ENCODE data around the gene ALAD.

ALAD gene

GRCh38 chr9:113397203-113397631 lies 3.9 kb downstream of the ALAD start:
- Histone ChIP-seq H3K27ac (ENCODE audit: low read depth, low read length) (no peak overlapping the region), H3K27me3 (ENCODE audit: control insufficient read depth, insufficient read depth, low read length) (no peaks in the 10 kb centered on the region), H3K4me1 (ENCODE audit: control insufficient read depth, insufficient read depth, low read length) (peaks cover 4% of the 10 kb centered on the region; the same call in 1 of the 2 replicates), H3K9ac (ENCODE audit: low read depth, low read length) (no peak overlapping the region), H3K36me3 (ENCODE audit: control insufficient read depth, insufficient read depth, low read length) (no peaks in the 10 kb centered on the region), H3K9me3 (ENCODE audit: control insufficient read depth, insufficient read depth, low read length) (no peaks in the 10 kb centered on the region), H3K4me3 (ENCODE audit: low read depth, low read length) (no peak overlapping the region)

GRCh38 chr9:113395000-113395861 lies 5.9 kb downstream of the ALAD start:
- H3K27ac ChIP-seq (ENCODE audit: low read depth, low read length), result no peak overlapping the region
- no peaks in the 10 kb centered on the region for H3K4me1 ChIP-seq (ENCODE audit: control insufficient read depth, insufficient read depth, low read length)
- H3K4me3 ChIP-seq (ENCODE audit: low read depth, low read length), result no peak overlapping the region
- peaks cover 18% of the 10 kb centered on the region; the same call in 1 of the 2 replicates for H3K36me3 ChIP-seq (ENCODE audit: control insufficient read depth, insufficient read depth, low read length)
- no peaks in the 10 kb centered on the region for H3K9me3 ChIP-seq (ENCODE audit: control insufficient read depth, insufficient read depth, low read length)
- no peaks in the 10 kb centered on the region for H3K27me3 ChIP-seq (ENCODE audit: control insufficient read depth, insufficient read depth, low read length)
- no peak overlapping the region for H3K9ac ChIP-seq (ENCODE audit: low read depth, low read length)

- Histone ChIP-seq H3K27ac (ENCODE audit: low read depth, low read length) (no peak overlapping the region), H3K9me3 (ENCODE audit: control insufficient read depth, insufficient read depth, low read length) (no peaks in the 10 kb centered on the region), H3K27me3 (ENCODE audit: control insufficient read depth, insufficient read depth, low read length) (no peaks in the 10 kb centered on the region), H3K4me3 (ENCODE audit: low read depth, low read length) (no peak overlapping the region), H3K36me3 (ENCODE audit: control insufficient read depth, insufficient read depth, low read length) (peaks cover 34% of the 10 kb centered on the region), H3K9ac (ENCODE audit: low read depth, low read length) (no peak overlapping the region), H3K4me1 (ENCODE audit: control insufficient read depth, insufficient read depth, low read length) (no peaks in the 10 kb centered on the region)
Observed at GRCh38 chr9:113393281-113393680, 7.8 kb downstream of the ALAD start.

- H3K9me3 ChIP-seq (ENCODE audit: control insufficient read depth, insufficient read depth, low read length), result no peaks in the 10 kb centered on the region
- H3K27me3 ChIP-seq (ENCODE audit: control insufficient read depth, insufficient read depth, low read length), result no peaks in the 10 kb centered on the region
- no peak overlapping the region for H3K27ac ChIP-seq (ENCODE audit: low read depth, low read length)
- H3K36me3 ChIP-seq (ENCODE audit: control insufficient read depth, insufficient read depth, low read length), result peaks cover 37% of the 10 kb centered on the region
- H3K4me1 ChIP-seq (ENCODE audit: control insufficient read depth, insufficient read depth, low read length), result no peaks in the 10 kb centered on the region
- no peak overlapping the region for H3K9ac ChIP-seq (ENCODE audit: low read depth, low read length)
- H3K4me3 ChIP-seq (ENCODE audit: low read depth, low read length), result no peak overlapping the region
Observed at GRCh38 chr9:113391917-113392316, 9.2 kb downstream of the ALAD start.

GRCh38 chr9:113390192-113390960 lies 10.7 kb downstream of the ALAD start:
- no peak overlapping the region for H3K9ac ChIP-seq (ENCODE audit: low read depth, low read length)
- H3K4me1 ChIP-seq (ENCODE audit: control insufficient read depth, insufficient read depth, low read length), result no peaks in the 10 kb centered on the region
- no peak overlapping the region for H3K27ac ChIP-seq (ENCODE audit: low read depth, low read length)
- no peaks in the 10 kb centered on the region for H3K27me3 ChIP-seq (ENCODE audit: control insufficient read depth, insufficient read depth, low read length)
- no peaks in the 10 kb centered on the region for H3K9me3 ChIP-seq (ENCODE audit: control insufficient read depth, insufficient read depth, low read length)
- H3K4me3 ChIP-seq (ENCODE audit: low read depth, low read length), result no peak overlapping the region
- H3K36me3 ChIP-seq (ENCODE audit: control insufficient read depth, insufficient read depth, low read length), result peaks cover 37% of the 10 kb centered on the region

GRCh38 chr9:113389451-113389850 lies 11.6 kb downstream of the ALAD start:
- no peak overlapping the region for H3K9ac ChIP-seq (ENCODE audit: low read depth, low read length)
- H3K27me3 ChIP-seq (ENCODE audit: control insufficient read depth, insufficient read depth, low read length), result no peaks in the 10 kb centered on the region
- H3K4me3 ChIP-seq (ENCODE audit: low read depth, low read length), result no peak overlapping the region
- H3K36me3 ChIP-seq (ENCODE audit: control insufficient read depth, insufficient read depth, low read length), result peaks cover 37% of the 10 kb centered on the region
- H3K9me3 ChIP-seq (ENCODE audit: control insufficient read depth, insufficient read depth, low read length), result no peaks in the 10 kb centered on the region
- no peak overlapping the region for H3K27ac ChIP-seq (ENCODE audit: low read depth, low read length)
- no peaks in the 10 kb centered on the region for H3K4me1 ChIP-seq (ENCODE audit: control insufficient read depth, insufficient read depth, low read length)

GRCh38 chr9:113388833-113389232 lies 12.3 kb downstream of the ALAD start:
- H3K9me3 ChIP-seq (ENCODE audit: control insufficient read depth, insufficient read depth, low read length), result no peaks in the 10 kb centered on the region
- no peaks in the 10 kb centered on the region for H3K4me1 ChIP-seq (ENCODE audit: control insufficient read depth, insufficient read depth, low read length)
- peaks cover 37% of the 10 kb centered on the region for H3K36me3 ChIP-seq (ENCODE audit: control insufficient read depth, insufficient read depth, low read length)
- no peak overlapping the region for H3K4me3 ChIP-seq (ENCODE audit: low read depth, low read length)
- no peaks in the 10 kb centered on the region for H3K27me3 ChIP-seq (ENCODE audit: control insufficient read depth, insufficient read depth, low read length)
- no peak overlapping the region for H3K27ac ChIP-seq (ENCODE audit: low read depth, low read length)
- no peak overlapping the region for H3K9ac ChIP-seq (ENCODE audit: low read depth, low read length)

GRCh38 chr9:113387560-113388230 lies 13.4 kb downstream of the ALAD start:
- Histone ChIP-seq H3K9me3 (ENCODE audit: control insufficient read depth, insufficient read depth, low read length) (no peaks in the 10 kb centered on the region), H3K27me3 (ENCODE audit: control insufficient read depth, insufficient read depth, low read length) (no peaks in the 10 kb centered on the region), H3K27ac (ENCODE audit: low read depth, low read length) (no peak overlapping the region), H3K4me3 (ENCODE audit: low read depth, low read length) (no peak overlapping the region), H3K36me3 (ENCODE audit: control insufficient read depth, insufficient read depth, low read length) (peaks cover 37% of the 10 kb centered on the region), H3K4me1 (ENCODE audit: control insufficient read depth, insufficient read depth, low read length) (no peaks in the 10 kb centered on the region), H3K9ac (ENCODE audit: low read depth, low read length) (no peak overlapping the region)

- Histone ChIP-seq H3K27ac (ENCODE audit: low read depth, low read length) (no peak overlapping the region), H3K9ac (ENCODE audit: low read depth, low read length) (no peak overlapping the region), H3K9me3 (ENCODE audit: control insufficient read depth, insufficient read depth, low read length) (no peaks in the 10 kb centered on the region), H3K4me3 (ENCODE audit: low read depth, low read length) (no peak overlapping the region), H3K27me3 (ENCODE audit: control insufficient read depth, insufficient read depth, low read length) (no peaks in the 10 kb centered on the region), H3K36me3 (ENCODE audit: control insufficient read depth, insufficient read depth, low read length) (peaks cover 33% of the 10 kb centered on the region), H3K4me1 (ENCODE audit: control insufficient read depth, insufficient read depth, low read length) (no peaks in the 10 kb centered on the region)
Observed at GRCh38 chr9:113386571-113387393, 14.3 kb downstream of the ALAD start.

- H3K9me3 ChIP-seq (ENCODE audit: control insufficient read depth, insufficient read depth, low read length), result no peaks in the 10 kb centered on the region
- no peak overlapping the region for H3K27ac ChIP-seq (ENCODE audit: low read depth, low read length)
- no peaks in the 10 kb centered on the region for H3K36me3 ChIP-seq (ENCODE audit: control insufficient read depth, insufficient read depth, low read length)
- H3K27me3 ChIP-seq (ENCODE audit: control insufficient read depth, insufficient read depth, low read length), result no peaks in the 10 kb centered on the region
- no peak overlapping the region for H3K9ac ChIP-seq (ENCODE audit: low read depth, low read length)
- H3K4me3 ChIP-seq (ENCODE audit: low read depth, low read length), result no peak overlapping the region
- no peaks in the 10 kb centered on the region for H3K4me1 ChIP-seq (ENCODE audit: control insufficient read depth, insufficient read depth, low read length)
Observed at GRCh38 chr9:113381909-113382411, 19.1 kb downstream of the ALAD start.
